PC-3 (cell line): ENCODE measurements around the gene NKPD1.

Experiments used
- EZH2phosphoT487 ChIP-seq: fragments of 300-600 bp; sonication (generic); IDR thresholded peaks from 2 replicates; pipeline ENCODE4 v1.6.1; 2018; ENCODE audit warnings: mild to moderate bottlenecking, antibody characterized with exemption, low read length, borderline replicate concordance
- TF ChIP-seq, protein P1 (sequence below): fragments of 300-600 bp; sonication (generic); conservative IDR thresholded peaks from 2 replicates; pipeline ENCODE4 v1.5.1; 2017; ENCODE audit warnings: antibody characterized with exemption, low read depth, mild to moderate bottlenecking, low read length

DNA sequence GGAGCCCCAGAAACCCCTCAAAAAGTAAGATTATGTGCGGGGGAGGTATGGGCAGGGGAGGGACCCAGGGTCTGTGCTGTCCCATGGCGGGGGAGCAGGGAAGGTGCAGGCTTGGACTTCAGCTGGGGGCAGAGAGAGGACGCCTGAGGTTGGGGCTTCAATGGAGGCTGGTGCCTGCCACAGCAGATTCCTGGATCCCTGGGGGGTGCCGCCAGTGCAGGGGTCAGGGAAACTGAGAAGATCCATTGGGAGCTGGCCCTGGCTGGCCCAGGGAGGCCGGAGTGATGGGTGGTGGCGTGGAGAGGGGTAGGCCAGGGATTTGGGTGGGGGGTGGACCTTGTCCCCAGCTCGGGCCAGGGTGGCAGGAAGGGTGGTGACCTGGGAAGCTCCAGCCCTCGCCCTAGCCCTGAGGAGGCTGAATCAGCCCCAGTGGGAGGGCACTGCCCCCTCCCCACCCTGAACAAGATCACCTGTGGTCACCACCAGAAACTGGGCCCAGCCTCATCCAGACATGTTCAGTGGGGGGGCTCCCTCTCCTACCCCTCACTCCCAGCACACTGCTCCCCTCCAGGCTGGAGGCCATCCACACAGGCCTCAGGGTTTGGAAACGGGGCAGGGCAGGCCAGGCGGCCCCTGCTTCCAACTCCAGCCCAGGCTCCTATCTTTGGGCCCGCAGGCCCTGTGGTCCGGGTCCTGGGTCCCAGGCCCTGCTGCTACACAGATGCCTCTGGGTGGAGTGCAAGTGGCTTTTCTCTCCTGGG lies 1.4 kb downstream of the NKPD1 start:
- no peak for TF ChIP-seq EZH2phosphoT487
- TF ChIP-seq, protein P1, sequence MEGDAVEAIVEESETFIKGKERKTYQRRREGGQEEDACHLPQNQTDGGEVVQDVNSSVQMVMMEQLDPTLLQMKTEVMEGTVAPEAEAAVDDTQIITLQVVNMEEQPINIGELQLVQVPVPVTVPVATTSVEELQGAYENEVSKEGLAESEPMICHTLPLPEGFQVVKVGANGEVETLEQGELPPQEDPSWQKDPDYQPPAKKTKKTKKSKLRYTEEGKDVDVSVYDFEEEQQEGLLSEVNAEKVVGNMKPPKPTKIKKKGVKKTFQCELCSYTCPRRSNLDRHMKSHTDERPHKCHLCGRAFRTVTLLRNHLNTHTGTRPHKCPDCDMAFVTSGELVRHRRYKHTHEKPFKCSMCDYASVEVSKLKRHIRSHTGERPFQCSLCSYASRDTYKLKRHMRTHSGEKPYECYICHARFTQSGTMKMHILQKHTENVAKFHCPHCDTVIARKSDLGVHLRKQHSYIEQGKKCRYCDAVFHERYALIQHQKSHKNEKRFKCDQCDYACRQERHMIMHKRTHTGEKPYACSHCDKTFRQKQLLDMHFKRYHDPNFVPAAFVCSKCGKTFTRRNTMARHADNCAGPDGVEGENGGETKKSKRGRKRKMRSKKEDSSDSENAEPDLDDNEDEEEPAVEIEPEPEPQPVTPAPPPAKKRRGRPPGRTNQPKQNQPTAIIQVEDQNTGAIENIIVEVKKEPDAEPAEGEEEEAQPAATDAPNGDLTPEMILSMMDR: no peak
